GM21390 (cell line): ENCODE data around the gene MYRFL.
A peak's percentile ranks its signal among the peaks of the same experiment; 100 is the strongest.

Experiments
- ATAC-seq: cut with Tn5 transposase; IDR thresholded peaks from one replicate; pipeline ENCODE4 v1.9.1; 2021; ENCODE audit not compliant: unreplicated experiment

MYRFL gene

DNA sequence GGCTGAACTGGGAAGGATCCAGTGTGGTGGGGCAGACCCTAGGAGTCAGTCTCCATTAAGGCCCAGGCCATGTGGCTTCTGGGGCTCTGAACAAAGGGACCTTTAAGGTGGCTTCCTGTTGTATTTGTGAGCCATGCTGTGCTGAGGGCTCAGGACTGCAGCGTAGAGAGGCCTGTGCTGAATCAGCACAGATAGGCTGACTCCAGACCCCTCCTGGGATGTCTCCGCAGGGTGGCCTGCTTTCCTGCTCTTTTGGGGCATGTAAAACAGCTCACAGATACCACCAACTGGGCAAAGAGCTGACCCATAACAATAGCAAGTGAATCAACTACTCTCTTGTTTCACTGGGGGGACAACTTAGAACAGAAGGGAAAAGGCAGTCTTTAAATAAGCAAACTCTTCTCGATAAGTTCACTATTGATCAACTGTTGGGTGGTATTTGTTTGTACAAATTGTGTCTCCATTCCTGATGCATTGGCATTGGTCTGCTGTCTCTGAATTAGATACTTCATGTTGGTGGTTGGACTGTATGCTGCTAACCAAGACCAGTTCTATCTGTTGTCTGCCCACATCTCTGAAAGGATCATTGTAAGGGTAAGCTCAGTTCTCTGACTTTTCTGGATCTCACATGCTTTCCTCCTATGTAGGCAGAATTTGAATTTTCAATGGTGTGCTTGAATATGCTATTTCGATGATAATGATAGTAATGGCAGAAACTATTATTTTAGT is 71.8 kb downstream of the MYRFL start:
- ATAC-seq: no peak

DNA sequence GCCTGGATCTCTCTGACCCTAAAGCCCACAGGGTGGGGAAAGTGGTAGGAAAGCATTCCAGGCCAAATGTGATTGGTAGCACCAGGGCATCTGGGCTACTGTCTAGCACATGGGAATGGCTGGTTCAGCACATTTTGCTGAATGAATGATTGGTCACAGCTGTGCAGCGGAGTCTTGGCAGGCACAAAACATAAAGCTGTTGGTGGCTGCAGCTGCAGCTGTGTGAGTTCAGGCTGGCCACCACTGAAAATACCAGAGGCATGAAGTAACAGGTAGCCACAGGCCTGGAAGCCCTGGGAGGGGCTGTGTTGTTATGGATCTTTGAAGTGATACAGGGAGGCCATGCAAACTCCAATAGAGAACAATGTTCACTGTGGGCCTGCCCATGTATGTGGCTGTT is 72.7 kb downstream of the MYRFL start:
- no peak for ATAC-seq

DNA sequence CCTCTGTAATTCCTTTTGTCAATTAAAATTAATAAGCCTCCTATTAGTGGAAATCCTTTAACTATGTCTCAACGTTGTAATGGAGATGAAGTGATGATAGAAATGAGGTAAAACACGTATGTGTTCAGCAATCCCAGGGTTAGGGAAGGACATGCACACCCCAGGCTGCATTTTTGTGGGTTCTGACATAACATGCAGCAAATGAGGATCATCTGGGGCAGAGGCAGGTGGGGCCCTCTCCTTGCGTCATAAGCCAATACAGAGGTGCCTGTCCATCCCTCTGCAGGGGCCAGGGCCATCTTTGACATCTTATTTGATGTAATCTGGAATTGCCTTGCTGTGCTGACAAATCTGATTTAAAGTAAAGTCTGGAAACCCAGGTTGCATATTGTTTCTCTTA is 73.2 kb downstream of the MYRFL start:
- ATAC-seq: no peak

DNA sequence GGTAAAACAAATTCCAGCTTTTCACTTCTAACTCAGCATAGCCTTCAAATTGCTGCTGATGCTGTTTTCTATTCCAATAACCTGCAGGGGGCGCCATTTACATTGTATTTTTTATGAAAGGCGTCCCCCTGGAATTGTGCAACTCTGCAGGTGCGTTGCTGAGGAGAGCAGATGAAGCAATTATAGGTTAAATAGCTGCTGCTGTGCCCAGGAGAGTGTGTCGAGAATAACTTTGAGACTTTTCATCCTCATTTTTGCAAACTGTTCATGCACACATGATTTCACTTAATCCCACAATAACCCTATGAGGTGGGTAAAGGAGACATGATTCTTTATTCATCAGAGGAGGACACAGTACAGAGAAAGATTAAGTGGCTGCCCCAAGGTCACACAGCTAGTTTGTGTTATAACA is 75.7 kb downstream of the MYRFL start:
- ATAC-seq: peak; percentile 83

DNA sequence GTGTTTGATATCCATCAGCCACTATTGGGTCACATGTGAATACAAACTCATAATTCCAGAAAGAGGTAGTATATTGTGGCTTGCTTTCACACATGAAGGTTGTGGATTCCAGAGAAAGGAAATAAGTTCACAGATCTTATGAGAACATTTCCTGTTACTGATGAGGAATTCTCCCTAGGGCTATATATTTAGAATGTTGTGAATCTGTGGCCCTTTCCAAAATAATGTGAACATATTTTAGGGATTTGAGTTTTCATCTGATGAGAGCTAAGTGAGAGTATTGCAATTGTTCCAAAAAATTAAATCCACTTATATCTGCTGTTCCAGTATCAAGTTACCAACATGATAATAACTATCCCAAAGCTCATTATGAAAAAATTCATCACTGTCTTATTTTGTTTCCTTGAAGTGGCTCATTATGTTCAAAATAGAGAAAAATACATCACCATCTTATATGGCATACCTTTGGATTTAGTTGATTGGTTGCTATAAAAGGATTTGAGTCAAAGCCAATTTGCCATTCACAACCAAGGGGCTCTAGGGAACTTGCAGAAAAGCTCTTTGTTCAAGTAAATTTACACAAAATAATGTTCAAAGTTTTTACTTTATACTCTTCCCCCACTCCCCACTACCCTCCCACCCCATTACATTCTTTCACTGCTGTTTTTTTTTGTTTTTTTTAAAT is 76.3 kb downstream of the MYRFL start:
- ATAC-seq: no peak

DNA sequence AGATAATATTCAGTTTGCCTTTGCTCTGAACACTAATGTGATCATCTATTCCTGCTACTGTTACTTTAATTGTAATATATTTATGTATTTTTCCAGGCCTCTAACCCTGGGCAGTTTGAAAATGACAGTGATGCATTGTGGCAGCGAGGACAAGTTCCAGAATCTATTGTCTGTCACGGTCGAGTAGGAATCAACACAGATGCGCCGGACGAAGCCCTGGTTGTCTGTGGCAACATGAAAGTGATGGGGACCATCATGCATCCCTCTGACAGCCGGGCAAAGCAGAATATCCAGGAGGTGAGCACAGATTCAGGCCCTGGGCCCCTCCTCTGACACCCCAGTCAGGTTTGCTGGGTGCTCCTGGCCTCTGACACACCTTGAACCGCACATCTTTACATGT is 78.5 kb downstream of the MYRFL start:
- no peak for ATAC-seq

DNA sequence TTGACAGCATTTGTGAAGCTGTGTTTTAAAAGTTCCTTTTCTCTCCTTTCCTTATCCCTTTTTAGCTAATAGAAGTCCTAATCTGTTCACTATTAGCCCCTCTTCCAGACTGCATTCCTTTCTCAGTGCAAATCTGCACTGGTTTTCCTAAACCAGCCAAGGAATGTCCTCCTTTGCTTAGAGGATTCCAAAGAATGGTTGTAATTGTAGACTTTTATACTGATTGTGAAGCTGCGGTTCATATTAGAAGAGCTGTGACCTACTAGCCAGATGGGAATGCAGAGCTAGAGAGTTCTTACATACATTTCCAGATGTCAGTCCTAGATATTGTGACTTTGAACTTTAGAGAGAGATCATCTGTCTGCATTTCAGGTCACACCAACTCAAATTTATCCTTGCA is 79.8 kb downstream of the MYRFL start:
- no peak for ATAC-seq

DNA sequence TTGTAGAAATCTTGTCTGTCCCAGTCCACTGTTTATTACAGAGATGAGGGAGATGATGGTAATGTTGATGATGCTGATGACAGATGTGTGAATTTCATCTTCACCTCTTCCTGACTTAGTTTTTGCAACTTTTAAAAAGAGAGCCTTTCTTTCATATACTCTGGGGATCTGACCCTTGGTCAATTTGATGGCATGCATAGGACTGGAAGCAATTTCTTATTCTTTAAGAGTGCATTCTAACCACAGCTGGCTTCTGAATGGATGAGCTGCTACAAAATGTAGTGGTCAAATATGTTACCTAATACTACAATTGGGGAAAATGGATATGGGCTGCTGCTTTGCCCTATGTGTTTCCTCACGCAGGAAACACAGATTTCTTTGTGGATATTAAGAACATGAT is 80.8 kb downstream of the MYRFL start:
- ATAC-seq: no peak

DNA sequence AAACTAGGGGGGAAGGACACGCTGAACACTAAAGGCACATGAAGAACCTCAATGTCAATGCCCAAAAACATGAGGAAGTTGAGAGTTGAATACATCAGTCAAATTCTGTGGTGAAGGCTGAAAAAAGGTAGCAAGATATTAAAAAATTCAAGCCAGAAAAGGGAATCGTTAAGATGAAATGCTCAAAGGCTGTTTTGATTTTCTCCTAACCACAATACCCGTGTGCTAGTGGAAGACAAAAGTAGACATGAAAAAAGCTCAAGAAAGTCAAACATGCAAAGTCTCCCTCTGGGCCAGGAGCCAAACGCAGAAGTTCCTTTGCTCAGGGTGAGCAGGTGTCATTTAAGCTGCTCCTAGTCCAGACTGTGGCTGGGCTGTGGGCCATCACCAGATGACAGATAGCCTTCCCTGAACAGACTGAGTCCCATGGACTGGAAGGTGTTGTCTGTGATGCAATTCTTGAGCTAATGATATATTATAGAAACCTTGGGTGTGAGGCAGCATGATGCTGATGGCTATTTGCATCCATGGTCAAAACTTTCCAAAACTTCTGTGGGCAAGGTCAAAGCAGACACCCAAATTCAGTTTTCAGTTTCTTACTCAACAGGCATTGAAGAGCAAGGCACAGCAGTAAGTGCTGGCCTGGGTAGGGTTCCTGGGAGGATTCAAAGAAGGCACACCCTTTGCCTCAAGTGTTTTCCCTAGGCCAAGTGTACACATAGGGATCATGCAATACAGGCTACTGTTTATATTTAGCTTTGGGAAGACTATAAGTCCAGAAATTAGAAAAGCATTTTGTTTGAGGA is 81.6 kb downstream of the MYRFL start:
- ATAC-seq: peak; percentile 92

DNA sequence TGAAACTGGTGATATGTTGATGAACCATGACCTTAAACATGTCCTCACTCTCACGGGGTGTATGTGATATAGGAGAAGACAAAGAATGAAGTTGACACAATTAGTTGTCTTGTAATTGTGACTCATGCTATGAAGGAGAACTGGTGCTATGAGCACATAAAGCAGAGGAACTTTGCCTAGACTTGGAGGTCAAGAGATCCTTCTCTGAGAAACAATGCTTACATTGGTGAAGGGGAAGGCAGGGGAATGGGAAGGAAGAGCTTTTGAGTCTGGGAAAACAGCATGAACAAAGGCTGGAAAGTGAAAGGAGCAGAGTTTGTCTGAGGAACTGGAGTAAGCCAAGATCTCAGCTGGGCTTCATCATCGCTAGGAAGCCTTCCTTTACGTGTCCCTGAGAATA is 83.2 kb downstream of the MYRFL start:
- ATAC-seq: no peak

DNA sequence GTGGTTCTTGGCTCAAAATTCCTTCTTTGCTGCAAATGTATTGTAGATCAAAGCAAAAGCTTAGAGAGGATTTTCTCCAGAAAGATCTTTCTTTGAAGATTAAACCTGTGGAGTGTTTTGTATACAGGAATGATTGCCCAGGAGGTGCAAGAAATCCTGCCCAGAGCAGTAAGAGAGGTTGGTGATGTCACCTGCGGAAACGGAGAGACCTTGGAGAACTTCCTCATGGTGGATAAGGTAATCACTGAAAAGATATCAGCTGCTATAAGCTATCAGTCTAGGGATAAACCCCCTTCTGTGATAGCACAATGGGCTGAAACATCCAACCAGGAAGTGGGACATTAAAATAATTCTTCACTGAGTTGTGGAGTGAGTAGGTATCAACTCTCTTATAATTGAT is 85.7 kb downstream of the MYRFL start:
- ATAC-seq: no peak

DNA sequence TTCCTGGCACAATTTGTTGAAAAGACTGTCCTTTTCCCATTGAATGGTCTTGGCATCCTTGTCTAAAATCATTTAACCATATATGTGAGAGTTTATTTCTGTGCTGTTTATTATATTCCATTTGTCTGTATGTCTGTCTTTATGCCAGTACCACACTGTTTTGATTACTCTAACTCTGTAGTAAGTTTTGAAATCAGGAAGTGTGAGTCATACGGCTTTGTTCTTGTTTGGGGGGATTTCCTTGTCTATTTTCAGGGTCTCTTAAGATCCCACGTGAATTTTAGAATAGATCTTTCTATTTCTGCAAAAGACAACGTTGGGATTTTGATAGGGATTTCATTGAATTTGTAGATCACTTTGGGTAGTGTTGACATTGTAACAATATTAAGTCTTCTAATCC is 88.5 kb downstream of the MYRFL start:
- no peak for ATAC-seq

DNA sequence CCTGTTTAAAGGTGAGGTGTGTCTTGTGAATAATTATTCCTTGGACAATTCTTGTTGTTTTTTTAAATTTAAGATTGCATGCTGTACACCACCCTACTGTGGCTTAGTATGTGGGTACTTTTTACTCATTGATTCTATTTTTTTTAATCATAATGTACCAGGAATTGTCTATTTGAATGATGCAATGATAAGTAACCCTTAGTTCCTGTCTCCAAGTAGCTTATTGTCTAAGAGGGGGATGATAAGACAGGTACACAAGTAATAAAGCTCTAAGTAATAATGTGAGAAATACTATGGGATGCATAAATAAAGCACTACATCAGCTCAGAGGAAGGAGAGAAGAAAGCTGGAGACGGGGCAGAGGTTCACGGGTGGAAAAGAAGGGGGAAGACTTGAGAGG is 90.9 kb downstream of the MYRFL start:
- ATAC-seq: no peak

DNA sequence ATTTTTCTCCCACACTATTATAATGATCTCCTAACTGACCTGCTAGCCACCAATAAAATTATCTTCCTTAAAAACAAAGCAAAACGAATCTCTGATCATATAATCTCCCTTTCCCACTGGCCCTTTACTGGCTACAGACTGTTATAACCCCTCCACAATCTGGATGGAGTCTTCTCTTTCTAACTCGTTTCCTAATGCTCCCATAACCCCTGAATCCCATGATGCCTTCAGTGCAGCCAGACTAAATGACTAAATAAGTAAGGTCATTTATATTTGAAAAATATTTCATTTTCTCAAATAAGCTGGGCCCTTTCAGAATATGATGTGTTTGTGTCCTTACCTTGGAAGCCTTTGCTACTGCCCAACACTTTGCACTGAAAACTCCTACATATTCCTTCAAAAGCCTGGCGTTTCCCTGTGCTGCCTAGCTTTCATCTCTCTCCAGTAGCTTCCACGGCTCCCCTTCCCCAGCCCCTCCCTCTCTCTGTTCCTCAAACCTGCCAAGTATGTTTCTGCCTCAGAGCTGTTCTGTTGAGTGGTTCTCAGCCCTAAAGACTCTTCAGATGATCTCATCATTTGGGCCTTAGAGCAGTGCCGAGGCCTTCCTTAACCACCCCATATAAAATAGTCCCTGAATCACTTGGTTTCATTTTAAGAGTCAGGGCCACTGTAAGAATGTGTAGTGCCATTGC is 91.7 kb downstream of the MYRFL start:
- no peak for ATAC-seq

DNA sequence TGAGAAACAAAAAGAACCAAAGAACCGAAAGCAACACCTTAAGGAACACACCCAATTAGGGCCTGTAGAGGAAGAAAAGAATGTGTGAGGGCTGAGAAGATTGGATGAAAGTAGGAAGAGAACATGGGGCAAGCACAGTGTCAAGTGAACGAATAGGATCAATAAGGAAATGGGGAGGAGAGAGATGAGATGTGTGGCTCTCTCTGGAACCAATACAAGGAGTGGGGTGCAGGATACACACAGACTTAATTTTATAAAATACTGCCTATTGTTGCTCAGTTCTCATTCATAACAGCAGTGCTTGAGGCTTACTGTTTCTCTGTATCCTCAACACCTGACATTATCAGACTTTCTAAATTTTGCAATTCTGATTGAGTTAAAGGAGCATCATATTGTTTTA is 93.3 kb downstream of the MYRFL start:
- no peak for ATAC-seq

DNA sequence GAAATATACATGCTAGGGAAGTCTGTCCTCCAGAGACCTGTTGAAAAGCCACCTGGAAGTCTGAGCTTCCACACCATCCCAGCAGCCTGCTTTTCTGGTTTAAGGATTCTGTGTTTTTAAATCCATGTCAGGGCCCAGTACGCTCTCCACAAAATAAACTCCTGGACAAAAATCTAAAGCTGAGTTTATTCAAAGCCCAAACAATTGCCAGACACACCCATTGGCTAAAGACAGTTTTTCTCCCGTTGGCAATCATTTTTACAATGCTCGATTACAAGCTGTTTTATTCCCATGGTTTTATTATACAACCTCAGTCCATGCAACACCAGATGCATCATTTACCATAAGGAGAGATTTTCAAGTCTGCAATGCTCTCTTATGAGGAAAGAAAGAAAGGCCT is 94.5 kb downstream of the MYRFL start:
- ATAC-seq: no peak

DNA sequence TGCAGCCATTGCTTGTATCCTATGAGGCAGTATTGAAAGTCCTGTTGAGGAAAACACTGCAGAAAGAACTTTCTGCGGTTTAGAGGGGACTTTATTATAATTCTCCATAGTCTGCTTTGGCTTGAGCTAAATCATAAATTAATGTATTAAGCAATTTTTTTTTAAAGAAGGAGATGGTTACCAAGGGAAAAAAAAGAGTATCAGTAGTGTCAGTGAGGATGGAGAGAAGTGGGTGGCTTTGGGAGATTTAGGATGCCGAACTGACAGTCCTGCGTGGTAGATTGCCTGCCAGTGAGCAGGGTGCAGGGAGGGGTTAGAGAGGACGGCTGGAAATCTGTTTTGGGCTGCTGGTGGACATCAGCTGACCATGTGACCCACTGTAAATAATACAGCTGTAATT is 96.8 kb downstream of the MYRFL start:
- no peak for ATAC-seq

DNA sequence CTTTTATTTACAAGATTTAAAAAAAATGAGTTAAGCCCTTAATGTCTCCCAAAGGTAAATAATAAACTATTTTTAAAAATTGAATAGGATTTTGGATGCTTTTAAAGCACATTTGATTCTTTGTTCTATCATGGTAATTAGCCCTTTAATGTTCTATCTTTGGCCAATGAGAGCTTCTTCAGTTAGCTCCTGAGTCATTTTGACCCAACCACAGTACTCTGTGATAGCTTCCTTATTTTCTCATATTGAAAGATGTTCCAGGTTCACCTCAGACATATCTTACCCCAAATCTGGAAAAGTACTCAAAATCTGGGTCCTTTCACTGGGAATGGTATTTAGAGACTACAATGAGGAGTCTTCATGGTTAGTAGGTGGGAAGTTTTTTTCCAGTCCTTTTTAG is 98.0 kb downstream of the MYRFL start:
- ATAC-seq: no peak

DNA sequence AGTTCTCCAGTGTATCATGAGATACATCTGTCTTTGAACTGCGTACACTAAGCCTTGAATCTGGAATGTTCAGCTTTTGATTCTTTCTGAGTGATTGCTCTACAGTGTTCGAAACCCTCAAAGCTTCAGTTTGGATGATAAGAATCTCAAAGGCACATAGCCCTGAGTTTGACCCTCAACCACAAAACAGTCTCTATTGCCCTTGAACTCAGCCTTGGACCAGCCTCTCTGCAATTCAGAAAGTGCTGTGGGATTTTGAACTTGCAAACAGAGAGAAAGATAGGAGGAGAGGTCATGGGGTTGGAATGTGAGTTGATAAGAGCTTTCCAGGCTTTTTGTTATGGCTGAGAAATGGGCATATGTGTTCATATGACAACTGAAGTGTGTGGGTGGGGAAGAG is 100.3 kb downstream of the MYRFL start:
- ATAC-seq: no peak

DNA sequence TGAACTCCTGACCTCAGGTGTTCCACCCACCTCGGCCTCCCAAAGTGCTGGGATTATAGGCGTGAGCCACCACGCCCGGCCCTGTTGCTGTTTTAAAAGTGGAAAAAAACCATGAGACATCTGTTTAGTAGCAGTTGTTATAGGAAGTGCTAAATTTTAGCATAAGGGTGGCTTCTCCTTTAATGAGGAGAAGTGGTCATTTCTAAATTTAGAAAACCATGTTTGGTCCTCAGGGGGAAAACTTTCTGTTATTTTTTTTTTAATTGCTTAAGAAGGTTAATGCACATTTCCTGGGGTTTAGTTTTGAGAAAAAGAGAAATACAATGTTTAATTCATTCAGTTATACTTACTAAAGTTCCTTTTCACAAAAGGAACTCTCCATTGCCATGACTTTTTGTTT is 102.1 kb downstream of the MYRFL start:
- no peak for ATAC-seq

DNA sequence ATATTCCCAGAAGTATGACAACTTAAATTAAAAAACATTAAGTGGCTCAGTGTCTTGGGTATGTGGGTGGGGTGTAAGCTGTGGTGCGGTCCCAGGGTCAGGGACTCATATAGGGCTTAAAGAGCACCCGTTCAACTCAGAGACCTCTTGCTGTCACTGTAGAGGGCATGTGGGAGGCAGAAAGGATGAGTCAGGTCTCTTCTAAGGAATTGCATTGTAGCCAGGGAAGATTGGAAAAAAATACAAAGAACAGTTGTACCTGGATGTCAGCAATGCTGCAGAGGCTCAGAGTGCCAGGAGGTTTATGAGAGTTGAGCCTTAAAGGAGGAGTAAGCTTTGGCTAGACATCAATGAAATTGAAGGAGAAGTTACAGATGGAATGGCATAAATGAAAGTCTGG is 104.1 kb downstream of the MYRFL start:
- no peak for ATAC-seq

DNA sequence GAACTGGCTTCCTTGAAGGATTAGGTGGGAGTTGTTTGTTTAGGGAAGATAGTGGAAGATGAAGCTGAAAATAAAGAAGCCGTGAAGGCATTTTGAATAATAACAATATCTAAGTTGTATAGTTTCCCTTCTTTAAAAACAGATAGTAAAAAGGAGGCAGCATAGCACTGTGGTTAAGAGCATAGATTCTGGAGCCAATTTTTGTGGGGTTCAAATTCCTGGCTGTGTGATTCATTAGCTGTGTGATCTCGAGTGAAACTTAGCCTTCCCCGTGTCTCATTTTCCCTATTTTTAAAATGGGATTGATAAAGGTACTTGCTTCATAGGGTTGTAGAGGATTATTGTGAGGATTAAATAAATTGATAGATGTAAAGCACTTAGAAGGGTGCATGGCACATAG is 104.5 kb downstream of the MYRFL start:
- no peak for ATAC-seq
